DMS153 treated with DMSO at 0.1 percent for 48 hours (cell line): ENCODE results near the gene ZNF765.
A peak's percentile ranks its signal among the peaks of the same experiment; 100 is the strongest.
"Not testable (repeated sequence)": the region's sequence is repeated elsewhere in the genome, so short reads cannot be mapped to it uniquely, and the experiment has no call there.

Experiments used
- DNase-seq: peaks from one replicate; lab custom pipeline; 2025; ENCODE audit not compliant: unreplicated experiment; lab: John Stamatoyannopoulos, UW

The ZNF765 gene

DNA sequence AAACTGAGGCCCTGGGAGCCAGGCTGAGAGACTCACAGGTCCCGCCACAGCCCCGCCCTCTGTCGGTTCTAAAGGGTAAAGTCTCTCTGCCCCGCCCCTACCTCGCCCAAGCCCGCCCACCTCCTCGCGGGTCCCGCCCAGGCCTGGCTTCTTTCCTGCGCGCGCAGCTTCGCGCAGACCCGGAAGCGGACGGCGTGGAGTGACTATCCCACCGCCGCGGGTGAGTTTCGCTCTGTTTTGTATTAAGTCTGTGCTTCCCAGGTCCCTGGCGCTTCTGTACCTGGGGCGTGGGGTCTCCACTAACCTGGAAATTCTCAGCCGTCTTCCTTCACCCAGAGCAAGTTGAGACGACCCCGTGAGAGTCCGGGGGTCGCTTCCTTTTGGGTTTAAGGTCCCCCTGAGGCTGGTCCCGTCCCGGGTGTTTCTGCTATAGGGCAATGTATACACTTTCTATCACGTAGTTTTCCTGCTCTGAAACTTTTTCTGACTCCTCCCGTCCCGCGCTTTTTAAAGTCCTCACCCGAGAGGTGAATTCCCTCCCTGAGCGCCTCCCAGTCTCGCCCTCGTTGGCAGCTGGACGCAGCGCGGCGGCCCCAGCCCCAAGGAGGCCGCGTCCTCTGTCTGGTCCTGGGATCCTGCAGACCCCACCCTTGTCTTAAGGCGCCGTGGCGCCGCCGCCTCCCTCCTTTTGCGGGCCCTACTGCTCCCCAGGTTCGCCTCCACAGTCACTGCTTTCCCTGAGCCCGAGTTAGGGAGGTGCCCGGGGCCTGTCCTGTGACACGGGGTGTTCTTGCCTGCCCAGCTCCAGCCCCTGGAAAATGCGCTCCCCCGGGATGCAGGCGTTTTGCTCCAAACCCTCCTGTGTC is at the start of gene ZNF765:
ZNF765 (plus strand) TSS at position 176 of the 866 bp plus-strand sequence. CDS start 2,867 bp downstream, outside the sequence.
- peak; percentile 84 for DNase-seq

GRCh38 chr19:53355739-53356138 is 39.2 kb upstream of the ZNF765 start:
- DNase-seq = no peak

GRCh38 chr19:53357821-53358581 is 36.9 kb upstream of the ZNF765 start:
- DNase-seq = no peak

DNA sequence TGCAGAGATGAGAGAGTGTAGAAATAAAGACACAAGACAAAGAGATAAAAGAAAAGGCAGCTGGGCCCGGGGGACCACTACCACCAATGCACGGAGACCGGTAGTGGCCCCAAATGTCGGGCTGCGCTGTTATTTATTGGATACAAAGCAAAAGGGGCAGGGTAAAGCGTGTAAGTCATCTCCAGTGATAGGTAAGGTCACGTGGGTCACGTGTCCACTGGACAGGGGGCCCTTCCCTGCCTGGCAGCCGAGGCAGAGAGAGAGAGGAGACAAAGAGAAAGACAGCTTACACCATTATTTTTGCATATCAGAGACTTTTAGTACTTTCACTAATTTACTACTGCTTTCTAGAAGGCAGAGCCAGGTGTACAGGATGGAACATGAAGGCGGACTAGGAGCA is 34.9 kb upstream of the ZNF765 start:
- DNase-seq = not testable (repeated sequence)

DNA sequence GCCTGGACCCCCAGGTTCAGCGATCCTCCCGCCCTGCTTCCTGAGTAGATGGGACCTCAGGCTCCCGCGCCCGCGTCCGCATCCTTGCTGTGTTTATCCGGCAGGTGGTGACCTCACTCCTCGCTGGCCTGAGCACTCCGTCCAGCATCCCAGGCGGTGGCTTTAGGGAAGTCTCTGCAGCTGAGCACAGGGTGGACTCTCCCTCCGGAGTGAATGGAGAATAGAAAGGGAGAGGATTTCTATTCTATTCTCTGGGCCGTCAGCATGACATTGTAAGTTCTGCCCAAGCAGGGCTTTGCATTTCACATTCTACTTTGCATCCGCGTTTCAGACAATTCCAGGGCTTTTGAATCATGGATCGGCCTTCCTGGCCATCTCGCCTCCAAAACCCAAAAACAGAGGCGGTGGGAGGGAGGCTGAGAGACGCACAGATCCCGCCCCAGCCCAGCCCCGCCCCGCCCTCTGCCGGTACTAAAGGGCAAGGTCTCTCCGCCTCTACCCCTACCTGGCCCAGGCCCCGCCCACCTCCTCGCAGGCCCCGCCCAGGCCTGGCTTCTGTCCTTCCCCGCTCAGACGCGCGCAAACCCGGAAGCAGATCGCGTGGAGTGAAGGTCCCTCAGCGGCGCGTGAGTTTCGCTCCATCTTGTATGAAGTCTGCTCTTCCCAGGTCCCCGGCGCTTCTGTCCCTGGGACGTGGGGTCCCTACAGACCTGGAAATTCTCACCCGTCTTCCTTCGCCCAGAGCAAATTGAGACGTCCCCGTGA is 29.6 kb upstream of the ZNF765 start, which contains the start of gene ZNF525:
ZNF525 (plus strand) TSS at position 572 of the 765 bp plus-strand sequence. CDS start 6,577 bp downstream, outside the sequence.
- peak; percentile 92 for DNase-seq

- DNase-seq = no peak
These were observed 29.0 kb upstream of the ZNF765 start for GRCh38 chr19:53365899-53366493.

DNA sequence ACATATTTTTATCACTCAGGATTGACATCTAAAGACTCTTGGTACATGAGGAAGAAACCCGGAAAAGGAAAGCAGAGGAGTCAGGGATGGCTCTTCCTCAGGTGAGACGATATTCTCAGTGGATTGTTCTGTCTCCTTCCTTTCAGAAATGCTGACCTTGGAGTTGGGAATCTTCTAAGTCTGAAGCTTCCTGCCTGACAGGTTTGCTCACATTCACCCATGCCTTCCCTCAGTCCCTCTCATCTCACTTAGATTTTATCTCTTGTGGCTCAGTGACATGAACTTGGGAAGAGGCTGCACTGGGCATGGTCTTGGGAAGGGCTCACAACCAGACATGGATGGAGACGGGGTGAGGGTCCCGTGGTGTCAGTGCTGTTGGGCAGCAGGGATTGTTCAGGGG is 22.8 kb upstream of the ZNF765 start:
- DNase-seq = no peak

DNA sequence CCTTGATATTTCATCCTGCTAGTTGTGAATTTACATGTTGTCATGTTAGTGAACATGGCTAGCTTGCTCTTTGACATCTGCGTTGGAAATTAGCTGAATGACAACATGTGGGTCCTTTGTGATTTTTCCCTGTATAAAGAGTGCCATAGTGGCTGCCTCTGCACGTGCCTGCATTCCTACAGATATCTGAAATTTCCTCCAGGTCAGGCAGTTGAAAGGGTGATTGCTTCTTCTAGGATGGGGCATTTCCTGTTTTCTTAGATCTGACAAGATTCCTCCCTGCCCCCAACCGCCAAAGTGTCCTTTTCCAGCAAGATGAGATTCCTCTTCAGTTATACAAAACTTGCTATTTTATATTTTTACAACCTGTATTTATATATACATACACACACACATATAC is 20.7 kb upstream of the ZNF765 start:
- DNase-seq = no peak

GRCh38 chr19:53374743-53375142 is 20.2 kb upstream of the ZNF765 start:
- DNase-seq = no peak

GRCh38 chr19:53381376-53381775 is 13.6 kb upstream of the ZNF765 start:
- no peak for DNase-seq

GRCh38 chr19:53388168-53388567 is 6.8 kb upstream of the ZNF765 start:
- no peak for DNase-seq

DNA sequence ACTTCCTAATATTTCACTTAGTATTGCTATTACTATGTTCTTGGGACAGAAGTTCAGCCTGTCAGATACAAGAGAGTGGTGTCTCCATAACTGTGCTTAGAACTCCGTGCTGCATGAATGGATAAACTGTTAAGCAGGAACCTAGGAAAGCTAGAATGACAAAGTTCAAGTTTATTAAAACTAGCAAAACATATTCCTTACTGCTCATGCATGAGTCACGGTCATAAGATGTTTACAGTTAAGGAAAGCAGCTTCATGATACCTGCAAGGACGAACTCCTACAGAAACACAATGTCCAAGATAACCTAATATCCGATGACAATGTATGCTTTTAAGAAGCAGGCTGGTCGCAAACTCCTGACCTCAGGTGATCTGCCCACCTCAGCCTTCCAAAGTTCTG is 6.0 kb upstream of the ZNF765 start:
- no peak for DNase-seq

GRCh38 chr19:53389571-53389970 is 5.4 kb upstream of the ZNF765 start:
- no peak for DNase-seq

DNA sequence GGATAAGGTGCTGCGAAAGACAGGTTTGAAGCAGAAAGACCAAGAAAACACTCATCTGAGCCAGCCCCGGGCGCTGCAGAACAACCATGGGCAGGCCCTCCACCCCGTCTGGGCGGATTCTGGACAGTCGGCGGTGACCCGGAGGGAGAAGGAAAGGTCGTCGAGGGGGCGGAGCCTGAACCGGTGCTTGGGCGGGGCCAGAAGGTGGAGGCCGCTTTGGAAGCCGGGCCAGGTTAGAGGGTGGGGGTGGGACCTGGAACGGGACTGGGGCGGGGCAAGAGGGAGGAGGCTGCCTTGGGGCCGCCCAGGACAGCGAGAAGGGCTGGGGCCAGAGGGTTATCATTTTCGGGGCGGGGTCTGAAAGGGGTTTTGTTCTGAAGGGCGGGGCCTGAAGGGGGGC is 5.0 kb upstream of the ZNF765 start:
- no peak for DNase-seq

DNA sequence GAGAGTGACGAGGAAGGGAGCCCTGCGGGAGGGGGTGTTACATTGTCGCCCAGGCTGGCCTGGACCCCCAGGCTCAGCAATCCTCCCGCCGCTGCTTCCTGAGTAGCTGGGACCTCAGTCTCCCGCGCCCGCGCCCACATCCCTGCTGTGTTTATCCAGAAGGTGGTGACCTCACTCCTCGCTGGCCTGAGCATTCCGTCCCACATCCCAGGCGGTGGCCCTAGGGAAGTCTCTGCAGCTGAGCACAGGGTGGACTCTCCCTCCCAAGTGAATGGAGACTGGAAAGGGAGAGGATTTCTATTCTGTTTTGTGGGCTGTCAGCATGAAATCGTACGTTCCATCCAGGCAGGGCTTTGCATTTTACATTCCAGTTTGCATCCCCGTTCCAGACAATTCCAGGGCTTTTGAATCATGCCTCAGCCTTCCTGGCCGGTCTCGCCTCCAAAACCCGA is 401 bp upstream of the ZNF765 start:
- DNase-seq = peak; percentile 57

- DNase-seq = not testable (repeated sequence)
These were observed 1.0 kb downstream of the ZNF765 start for GRCh38 chr19:53395840-53396524.

GRCh38 chr19:53396525-53396868 is 1.5 kb downstream of the ZNF765 start:
- DNase-seq = no peak

GRCh38 chr19:53397918-53398317 is 3.0 kb downstream of the ZNF765 start:
- not testable (repeated sequence) for DNase-seq

GRCh38 chr19:53409505-53410204 is 14.7 kb downstream of the ZNF765 start:
- DNase-seq = no peak
